GM10266 (cell line): ENCODE results near the gene CNP.

Experiments
- DNase-seq: peaks from one replicate; pipeline ENCODE4 v3.0.0; 2012; ENCODE audit errors: extremely low spot score
- TF ChIP-seq, protein P1 (sequence below): IDR thresholded peaks from 2 replicates; pipeline ENCODE4 v1.5.1; 2012; ENCODE audit warnings: mild to moderate bottlenecking, low read depth; ENCODE audit not compliant: control insufficient read depth, insufficient read depth; ENCODE audit errors: missing control alignments

Gene CNP

DNA sequence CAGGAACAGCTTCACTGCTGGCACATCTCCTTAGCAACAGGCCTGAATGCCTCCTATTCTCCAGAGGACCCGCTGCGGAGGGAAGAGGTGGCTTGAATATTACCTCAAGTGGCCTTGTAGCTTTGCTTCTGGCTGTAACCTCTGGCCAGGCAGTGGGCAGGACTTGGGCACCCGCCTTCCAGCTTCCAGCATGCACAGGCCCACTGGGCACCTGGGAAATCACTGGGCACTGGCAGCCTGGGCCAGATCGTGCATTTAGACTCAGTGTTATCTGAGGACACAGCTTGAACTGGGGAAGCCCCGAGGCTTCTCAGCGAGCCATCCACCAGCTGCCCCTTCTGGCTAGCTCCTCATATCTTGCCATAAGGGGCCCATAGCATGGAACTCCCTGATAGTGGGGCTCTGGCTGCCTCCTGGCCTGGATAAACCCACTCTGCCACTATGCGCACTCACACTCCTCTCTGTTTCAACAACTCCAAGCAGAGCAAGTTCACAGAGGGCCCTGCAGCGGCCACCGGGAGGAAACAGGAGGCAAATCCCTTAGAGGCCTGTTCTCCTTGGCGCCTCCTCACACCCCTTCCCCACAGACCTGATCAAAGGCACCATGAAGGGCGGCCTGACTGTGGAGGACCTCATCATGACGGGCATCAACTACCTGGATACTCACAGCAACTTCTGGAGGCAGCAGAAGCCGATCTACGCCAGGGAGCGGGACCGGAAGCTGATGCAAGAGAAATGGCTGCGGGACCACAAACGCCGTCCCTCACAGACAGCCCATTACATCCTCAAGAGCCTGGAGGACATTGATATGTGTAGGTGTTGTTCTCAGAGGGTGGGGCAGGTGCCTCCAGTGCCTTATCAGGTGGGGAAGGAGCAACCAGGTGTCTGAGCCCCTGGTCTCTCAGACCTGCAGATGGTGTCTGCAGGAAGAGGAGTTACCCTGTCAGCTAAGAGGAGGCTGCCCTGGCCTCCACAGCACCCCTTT lies 28.3 kb upstream of the CNP start:
- TF ChIP-seq, protein P1, sequence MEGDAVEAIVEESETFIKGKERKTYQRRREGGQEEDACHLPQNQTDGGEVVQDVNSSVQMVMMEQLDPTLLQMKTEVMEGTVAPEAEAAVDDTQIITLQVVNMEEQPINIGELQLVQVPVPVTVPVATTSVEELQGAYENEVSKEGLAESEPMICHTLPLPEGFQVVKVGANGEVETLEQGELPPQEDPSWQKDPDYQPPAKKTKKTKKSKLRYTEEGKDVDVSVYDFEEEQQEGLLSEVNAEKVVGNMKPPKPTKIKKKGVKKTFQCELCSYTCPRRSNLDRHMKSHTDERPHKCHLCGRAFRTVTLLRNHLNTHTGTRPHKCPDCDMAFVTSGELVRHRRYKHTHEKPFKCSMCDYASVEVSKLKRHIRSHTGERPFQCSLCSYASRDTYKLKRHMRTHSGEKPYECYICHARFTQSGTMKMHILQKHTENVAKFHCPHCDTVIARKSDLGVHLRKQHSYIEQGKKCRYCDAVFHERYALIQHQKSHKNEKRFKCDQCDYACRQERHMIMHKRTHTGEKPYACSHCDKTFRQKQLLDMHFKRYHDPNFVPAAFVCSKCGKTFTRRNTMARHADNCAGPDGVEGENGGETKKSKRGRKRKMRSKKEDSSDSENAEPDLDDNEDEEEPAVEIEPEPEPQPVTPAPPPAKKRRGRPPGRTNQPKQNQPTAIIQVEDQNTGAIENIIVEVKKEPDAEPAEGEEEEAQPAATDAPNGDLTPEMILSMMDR = no peak
- DNase-seq = no peak

DNA sequence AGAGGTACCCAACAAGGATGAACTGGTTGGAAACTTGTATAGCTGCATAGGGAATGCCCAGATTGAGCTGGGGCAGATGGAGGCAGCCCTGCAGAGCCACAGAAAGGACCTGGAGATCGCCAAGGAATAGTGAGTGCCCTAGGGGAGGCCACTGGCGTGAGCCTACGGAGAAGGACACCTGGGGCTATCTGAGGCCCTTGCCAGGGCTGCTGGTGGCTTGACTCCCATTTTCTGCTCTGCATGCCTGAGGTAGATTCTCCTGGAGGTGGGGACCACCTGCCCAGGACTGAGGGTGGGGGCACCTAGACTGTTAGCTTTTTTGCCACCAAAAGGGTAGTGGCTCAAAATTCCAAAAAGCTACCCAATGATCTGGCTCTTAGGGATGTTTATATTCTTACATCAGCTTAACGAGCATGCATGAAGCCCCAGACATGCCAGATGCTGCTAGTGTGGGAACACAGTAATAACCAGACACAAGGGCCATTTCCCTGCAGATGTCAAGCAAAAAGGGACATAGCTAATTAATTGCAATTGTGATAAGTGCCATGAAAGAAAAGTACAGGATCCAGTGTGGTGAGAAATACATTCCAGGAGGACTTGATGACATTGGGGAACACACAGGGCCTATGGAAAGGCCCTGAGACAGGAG lies 27.4 kb upstream of the CNP start:
- TF ChIP-seq, protein P1 = no peak
- no peak for DNase-seq

DNA sequence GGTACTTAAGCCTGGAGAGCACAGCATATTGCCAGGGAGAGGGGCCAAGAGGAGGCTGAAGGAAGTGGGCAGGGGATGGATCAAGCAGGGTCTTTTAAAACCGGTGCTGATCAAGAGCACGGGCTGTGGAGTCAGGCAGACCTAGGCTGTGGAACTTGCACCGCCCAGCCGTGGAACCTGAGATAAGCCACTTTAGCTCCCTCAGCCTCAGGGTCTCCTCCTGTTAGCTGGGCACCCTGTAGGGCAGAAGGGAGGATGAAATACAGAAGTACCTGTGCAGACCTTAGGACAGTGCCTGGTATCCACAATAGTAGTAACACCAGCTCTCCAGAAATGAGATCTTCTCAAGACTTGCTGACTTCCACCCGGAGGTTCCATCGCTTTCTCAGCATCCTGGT lies 26.9 kb upstream of the CNP start:
- TF ChIP-seq, protein P1 = no peak
- DNase-seq = no peak

DNA sequence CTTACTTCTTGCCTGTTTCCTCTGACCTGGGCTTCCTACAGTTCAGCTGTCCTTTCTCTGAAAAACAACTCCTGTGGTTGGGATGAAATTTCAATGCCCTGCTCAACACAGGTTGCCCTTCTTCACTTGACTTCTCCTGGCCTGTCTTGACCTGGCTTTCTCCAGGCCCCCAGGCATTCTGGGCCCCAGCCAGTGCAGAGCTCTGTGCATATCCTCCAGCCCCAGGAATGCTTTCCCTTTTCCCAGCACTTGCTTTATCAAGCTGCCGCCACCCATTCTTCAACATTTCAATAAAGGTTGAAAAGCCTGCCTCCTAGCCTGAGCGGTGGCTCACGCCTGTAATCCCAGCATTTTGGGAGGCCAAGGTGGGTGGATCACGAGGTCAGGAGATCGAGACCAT lies 25.4 kb upstream of the CNP start:
- no peak for DNase-seq
- TF ChIP-seq, protein P1 = no peak

DNA sequence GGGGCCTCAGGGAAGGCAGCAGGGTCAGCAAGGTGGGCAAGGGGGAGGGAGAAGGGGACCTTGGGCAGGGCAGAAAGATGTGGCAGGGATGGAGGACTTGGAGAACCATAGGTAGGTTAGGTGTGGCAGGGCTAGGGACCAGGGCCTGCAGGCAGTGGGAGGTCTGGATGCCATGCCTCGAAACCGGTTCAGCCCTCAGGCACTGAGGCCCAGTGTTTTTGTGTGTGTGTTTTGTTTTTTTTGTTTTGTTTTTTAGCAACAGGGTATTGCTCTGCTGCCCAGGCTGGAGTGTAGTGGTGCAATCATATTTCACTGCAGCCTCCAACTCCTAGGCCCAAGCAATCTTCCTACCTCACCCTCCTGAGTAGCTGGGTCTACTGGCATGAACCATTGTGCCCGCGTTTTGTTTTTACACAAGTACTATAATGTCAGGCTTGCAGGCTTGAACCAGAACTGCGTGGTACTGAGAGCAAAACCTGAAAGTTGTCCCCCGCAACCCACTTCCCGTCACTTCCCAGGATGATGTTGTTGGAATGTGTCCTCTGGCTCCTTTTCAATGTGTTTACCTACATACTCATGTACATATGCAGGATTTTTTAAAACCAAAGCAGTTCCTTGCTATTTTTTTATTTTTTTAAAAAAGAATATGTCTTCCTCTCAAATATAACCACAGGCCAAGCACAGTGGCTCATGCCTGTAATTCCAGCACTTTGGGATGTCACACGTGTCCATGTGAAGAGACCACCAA lies 23.8 kb upstream of the CNP start:
- no peak for DNase-seq
- TF ChIP-seq, protein P1 = no peak

DNA sequence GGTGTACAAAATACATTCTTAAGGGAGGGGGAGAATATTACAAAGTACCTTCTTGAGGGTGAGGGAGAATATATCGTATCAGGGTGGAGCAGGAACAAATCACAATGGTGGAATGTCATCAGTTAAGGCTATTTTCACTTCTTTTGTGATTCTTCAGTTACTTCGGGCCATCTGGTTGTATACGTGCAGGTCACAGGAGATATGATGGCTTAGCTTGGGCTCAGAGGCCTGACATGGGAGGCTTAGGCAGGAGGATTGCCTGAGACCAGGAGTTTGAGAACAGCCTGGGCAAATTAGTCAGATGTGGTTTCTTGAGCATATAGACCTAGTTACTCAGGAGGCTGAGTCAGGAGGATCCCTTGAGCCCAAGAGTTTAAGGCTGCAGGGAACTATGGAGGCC lies 23.1 kb upstream of the CNP start:
- DNase-seq = no peak
- TF ChIP-seq, protein P1 = no peak

DNA sequence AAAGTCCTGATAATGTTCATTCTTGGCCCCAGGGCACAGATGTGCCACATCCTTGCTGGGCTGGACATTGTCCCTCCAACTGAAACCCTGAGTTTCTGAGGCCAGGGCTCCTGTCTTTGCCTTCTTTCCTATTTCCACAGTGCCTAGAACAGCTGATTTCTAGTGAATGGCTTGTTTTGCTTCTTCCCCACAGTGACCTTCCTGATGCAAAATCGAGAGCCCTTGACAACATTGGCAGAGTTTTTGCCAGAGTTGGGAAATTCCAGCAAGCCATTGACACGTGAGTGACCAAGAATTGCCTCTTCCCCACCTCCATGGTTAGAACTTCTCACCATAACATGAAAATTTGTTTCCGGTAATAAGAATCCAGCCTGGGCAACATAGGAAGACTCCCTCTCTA lies 21.7 kb upstream of the CNP start:
- no peak for DNase-seq
- TF ChIP-seq, protein P1 = no peak
